HG02763 (cell line): Measurements from ENCODE around the gene C20orf144.
"Not testable (repeated sequence)": the region's sequence is repeated elsewhere in the genome, so short reads cannot be mapped to it uniquely, and the experiment has no call there.

Experiments used
- ATAC-seq: cut with Tn5 transposase; IDR thresholded peaks from one replicate; pipeline ENCODE4 v1.9.1; 2021; ENCODE audit warnings: mild to moderate bottlenecking, moderate library complexity; ENCODE audit not compliant: unreplicated experiment

The C20orf144 gene

DNA sequence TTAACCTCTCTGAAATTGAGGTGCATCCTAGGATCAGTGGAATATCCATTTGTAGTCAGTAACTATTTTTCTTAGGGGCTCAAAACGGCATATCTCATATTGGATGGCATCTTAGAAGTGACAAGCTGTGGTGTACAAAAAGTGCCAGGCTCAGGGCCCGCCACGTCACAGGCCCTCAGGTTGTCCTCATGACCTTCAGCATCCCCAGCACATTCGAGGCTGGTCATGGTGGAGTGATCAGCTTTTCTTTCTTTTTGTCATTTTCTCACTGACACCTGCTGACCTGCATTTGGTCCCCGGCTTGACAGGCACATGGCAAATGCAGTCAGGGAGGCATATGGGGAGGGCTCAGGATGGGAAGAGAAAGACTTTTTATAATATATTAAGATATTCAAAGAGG lies 31.2 kb downstream of the C20orf144 start:
- ATAC-seq: no peak

DNA sequence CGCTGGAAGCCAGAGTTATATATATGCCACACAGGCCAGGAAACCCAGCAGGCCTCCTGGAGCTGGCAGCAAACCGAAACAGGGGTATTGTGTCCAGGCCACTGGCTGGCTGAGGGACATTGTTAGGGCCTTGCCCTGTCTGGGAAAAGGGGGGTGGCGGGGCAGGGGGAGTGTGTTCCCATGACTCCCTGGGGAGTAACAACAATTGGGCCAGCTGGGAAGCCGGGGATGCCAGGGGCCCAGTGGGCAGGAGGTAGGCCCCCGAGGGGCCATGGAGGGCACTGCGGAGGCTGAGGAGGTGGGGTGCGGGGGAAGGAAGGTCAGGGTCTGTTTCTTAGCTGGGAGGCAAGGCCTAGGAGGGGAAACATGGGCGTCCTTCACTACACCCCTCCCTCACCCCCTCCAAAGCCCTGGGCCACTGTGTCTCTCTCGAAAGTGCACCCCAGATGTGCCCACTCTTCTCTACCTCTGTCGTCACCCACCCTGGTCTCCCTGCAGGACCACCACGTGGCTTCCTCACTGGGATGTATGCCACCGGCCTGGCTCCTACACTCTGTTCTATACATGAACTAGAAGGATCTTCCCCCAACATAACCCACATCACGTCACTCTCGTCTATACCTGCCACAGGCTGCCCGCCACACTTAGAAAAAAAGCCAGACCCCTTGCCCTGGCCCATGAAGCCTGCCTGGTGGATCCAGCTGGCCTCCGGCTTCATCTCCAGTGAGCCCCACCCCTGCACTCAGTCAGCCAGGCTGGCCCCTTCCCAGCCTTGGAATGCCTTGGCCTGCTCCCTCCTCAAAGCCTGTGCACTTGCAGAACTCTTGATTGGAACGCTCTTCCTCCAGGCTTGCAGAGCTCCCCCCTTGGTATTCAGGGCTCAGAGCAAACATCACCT lies 31.9 kb downstream of the C20orf144 start:
- ATAC-seq: no peak

DNA sequence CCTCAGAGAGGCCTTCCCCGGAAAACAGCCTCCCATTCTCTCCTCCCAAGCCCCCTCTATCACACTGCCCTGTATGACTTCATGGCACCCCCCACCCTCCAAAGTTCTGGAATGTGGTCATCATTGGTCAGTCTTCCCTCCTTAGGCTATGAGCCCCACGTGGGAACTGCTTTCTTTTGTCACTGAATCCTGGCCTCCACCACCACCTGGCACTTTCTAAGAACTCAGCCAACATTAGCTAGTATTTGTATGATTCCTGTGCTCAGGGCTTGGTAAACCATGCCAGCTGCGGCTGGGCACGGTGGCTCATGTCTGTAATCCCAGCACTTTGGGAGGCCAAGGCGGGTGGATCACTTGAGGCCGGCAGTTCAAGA lies 32.5 kb downstream of the C20orf144 start:
- no peak for ATAC-seq

DNA sequence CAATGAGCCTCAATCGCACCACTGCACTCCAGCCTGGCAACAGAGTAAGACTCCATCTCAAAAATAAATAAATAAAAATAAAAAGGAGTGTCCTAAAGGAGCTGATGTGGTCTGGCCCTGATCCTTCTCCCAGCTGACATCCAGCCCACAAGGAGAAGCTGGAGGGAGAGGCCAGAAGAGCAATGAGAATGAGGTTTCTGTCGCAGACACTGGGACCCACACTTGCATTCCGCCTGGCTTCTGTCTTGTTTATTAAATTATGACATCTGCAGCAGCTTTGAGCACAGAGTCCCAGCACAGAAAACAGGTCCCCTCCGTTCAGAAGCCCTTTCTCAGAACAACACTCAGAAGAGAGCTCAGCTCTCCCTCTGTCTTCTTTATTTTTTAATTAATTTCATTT lies 34.3 kb downstream of the C20orf144 start:
- ATAC-seq: no peak

DNA sequence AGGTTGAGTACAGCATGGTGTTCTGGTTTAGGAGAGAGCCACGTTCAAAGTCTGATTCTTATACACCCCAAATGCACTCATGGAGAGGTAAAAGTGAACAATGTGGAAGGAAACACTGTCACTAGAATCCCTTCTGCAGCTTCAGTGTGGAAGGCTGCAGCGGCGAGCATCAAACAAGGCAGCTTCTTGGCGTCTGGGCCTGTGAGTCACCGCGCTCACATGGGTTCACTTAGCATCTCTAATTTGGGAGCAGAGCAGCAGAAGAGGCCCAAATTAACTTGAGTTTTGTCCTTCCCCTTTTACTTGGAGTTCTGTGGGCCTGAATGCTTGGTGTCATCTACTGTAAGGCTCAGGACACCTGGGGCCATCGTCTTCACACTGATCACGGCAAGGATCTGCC lies 35.0 kb downstream of the C20orf144 start:
- ATAC-seq: no peak

DNA sequence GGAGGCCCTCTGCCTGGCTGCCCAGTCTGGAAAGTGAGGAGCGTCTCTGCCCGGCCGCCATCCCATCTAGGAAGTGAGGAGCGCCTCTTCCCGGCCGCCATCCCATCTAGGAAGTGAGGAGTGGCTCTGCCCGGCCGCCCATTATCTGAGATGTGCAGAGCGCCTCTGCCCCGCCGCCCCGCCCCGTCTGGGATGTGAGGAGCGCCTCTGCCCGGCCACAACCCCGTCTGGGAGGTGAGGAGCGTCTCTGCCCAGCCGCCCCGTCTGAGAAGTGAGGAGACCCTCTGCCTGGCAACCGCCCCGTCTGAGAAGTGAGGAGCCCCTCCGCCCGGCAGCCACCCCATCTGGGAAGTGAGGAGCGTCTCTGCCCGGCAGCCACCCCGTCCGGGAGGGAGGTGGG lies 36.8 kb downstream of the C20orf144 start:
- not testable (repeated sequence) for ATAC-seq

DNA sequence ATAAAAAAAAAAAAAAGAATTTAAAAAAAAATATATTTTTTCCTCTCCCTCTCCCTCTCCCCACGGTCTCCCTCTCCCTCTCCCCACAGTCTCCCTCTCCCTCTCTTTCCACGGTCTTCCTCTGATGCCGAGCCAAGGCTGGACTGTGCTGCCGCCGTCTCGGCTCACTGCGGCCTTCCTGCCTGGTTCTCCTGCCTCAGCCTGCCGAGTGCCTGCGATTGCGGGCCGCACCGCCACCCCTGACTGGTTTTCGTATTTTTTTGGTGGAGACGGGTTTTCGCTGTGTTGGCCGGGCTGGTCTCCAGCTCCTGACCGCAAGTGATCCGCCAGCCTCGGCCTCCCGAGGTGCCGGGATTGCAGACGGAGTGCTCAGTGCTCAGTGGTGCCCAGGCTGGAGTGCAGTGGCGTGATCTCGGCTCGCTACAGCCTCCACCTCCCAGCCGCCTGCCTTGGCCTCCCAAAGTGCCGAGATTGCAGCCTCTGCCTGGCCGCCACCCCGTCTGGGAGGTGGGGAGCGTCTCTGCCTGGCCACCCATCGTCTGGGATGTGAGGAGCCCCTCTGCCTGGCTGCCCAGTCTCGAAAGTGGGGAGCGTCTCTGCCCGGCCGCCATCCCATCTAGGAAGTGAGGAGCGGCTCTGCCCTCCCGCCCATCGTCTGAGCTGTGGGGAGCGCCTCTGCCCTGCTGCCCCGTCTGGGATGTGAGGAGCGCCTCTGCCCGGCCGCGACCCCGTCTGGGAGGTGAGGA lies 38.7 kb downstream of the C20orf144 start:
- not testable (repeated sequence) for ATAC-seq

DNA sequence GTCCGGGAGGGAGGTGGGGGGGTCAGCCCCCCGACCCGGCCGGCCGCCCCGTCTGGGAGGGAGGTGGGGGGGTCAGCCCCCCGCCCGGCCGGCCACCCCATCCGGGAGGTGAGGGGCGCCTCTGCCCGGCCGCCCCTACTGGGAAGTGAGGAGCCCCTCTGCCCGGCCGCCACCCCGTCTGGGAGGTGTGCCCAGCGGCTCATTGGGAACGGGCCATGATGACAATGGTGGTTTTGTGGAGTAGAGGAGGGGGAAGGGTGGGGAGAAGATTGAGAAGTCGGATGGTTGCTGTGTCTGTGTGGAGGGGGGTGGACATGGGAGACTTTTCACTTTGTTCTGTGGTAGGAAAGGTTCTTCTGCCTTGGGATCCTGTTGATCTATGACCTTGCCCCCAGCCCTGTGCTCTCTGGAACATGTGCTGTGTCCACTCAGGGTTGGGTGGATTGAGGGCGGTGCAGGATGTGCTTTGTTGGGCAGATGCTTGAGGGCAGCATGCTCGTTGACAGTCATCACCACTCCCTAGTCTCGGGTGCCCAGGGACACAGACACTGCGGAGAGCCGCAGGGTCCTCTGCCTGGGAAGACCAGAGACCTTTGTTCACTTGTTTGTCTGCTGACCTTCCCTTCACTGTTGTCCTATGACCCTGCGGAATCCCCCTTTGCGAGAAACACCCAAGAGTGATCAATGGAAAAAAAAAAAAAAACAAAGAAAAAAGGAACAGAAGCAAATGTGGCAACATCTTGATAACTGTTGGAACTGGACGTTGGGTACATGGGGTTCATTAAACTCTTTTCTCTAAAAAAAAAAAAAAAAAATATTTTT lies 39.7 kb downstream of the C20orf144 start:
- no peak for ATAC-seq

DNA sequence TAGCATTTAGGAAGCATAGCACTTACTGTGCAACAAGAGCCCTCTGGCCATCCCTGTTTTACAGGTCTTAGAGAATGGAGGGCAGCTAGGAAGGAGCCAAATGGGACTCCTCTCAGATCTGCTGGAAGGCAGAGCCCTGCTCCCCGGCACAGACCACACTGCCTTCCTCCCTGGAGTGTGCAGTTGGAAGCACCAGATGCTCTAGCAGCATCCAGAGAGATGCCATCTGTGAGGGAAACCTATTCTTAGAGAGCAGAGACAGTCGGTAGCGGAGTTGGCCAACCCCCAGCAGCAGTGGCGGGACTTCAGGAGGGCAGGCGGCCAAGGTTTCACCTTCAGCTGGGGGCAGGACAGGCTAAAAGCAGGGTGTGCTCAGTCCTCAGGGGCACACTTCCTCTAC lies 40.7 kb downstream of the C20orf144 start:
- ATAC-seq: no peak

DNA sequence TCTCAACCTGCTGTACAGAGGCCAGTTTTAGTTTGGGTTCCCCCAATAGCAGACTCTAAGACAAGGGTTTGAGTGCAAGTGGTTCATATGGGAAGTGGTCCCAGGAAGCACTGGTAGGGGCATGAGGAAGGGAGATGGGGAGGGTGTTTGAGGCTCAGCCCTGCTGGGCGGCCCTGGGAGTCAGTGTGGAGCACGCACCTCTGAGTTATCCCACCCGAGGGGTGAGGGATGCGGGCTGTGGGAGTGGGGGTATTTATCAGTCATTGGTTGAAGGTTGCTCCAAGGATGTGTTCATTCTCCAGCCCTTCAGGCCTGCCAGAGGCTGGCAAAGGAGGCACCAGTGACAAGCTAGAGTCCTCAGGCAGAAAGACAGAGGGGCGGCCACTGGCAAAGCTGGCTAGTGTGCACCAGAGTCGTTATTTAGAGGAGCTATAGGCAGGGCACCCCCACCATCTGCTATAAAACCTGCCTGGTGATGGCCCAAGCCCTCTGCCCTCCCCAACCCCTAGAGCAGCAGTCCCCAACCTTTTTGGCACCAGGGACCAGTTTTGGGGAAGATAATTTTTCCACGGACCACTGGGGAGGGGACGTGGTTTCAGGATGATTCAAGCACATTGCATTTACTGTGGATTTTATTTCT lies 41.5 kb downstream of the C20orf144 start:
- ATAC-seq: no peak

DNA sequence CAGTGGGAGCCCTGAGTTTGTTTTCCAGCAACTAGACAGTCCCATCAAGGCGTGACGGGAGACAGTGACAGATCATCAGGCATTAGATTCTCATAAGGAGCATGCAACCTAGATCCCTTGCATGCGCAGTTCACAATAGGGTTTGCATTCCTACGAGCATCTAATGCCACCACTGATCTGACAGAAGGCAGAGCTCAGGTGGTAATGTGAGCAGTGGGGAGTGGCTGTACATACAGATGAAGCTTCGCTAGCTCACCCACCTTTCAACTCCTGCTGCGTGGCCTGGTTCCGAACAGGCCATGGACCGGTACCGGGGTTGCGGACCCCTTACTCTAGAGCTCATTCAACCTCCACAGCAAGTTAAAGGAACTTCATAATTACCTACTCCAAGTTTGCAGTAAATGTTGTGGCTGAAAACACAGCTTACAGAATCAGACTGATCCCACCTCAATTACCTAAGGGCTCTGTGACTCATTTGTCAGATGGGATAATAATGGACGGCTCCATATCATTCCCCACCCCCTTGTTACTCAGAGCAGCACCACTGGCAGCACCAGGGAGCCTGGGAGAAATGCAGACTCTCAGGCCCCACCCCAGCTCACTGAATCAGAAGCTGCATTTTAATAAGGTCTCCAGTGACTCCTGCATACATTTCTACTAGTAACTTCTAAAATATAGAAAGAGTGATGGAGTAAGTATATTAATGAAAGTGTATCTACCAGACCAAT lies 42.2 kb downstream of the C20orf144 start:
- ATAC-seq: no peak

DNA sequence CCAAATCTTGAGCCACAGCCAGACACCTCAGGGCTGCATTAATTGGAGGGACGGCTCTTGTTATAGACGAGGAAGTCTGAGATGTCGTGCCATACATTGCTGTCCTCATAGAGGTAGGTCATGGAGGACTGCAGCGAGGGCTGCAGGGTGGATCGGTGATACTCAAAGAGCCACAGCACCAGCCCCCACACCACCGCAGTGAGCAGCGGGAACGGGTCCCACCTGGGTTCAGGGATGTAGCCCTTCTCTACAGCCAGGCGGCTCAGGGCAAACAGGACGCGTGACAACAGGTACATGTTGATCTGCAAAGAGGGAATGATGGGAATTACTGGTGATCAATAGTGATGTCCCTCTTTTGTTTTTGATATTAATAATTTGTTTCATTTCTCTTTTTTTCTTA lies 45.5 kb downstream of the C20orf144 start:
- no peak for ATAC-seq

DNA sequence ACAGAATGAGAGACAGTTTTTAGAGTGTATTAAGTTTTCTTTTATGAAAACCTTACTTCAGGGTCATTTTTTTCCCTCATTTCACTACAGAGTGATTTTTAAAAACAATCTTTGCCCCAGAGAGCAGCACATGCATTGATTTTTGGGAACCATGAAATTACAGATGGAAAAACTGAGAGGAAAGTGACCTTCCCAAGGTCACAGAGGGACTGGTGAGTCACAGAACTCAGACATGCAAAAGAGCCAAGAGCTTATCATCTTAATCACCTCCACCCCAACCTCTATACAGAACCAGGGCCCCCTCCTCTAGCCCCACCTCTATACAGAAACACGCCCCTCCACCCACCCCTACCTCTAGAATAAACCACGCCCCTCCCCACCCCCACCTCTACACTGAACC lies 47.3 kb downstream of the C20orf144 start:
- ATAC-seq: no peak

DNA sequence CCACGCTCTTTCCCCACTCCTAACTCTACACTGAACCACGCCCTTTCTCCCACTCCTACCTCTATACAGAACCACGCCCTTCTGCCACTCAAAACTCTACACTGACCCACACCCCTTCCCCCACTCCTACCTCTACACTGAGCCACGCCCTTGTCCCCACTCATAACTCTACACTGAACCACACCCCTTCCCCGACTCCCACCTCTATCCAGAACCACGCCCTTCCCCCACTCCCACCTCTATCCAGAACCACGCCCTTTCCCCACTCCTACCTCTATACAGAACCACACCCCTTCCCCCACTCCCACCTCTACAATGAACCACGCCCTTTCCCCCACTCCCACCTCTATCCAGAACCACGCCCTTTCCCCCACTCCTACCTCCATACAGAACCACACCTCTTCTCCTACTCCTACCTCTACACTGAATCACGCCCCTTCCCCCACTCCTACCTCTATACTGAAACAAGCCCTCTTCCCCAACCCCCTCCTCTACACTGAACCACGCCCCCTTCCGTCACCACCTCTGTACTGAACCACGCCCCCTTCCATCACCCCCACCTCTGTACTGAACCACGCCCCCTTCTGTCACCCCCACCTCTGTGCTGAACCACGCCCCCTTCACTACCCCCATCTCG lies 47.9 kb downstream of the C20orf144 start:
- no peak for ATAC-seq

DNA sequence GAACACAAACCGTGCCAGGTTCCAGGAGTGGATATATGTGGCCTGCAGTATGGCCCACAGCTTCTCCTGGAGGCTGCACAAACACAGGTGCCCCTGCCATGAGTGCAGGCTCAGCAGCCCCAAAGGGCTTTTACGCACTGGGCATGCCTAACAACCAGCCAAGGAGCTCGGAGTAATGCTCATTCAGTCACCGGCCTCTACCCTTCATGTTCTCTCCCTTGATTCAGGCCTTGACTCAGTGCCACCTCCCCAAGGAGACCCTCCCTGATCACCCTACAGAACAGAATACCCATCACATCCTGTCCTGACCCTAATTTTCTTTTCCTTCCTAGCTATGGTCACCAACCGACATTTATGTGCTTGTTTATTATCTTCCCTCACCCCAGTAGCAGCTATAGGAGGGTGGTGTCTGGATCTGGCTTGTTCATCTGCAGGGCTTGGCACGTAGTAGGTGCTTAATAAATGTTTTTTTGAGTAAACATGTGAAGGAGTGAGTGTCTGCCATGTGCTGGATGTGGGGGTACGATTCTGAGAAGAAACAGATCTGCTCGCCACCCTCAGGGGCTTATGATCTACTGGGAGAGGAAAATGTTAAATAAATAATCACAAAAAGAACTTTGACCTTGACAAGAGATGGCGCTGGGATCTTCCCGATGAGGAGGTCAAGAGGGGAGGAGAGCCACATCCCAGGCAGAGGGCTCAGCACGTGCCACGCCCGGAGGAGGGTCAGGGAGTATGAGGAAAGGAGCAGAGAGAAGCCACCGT lies 48.7 kb downstream of the C20orf144 start:
- ATAC-seq: no peak

DNA sequence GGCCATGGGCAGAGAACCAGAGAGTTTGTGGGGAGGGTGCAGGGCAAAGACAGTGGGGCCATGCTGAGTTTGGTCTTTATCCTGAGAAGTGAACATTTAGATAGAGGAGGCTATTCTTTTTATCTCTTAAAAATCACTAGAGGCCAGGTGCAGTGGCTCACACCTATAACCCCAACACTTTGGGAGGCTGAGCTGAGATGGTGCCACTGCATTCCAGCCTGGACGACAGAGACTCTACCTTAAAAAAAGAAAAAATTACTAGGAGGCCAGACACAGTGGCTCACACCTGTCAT lies 49.3 kb downstream of the C20orf144 start:
- no peak for ATAC-seq
